Endodermal cell (in vitro differentiated cells): Measurements from ENCODE around the gene ASPG. TPM values are rescaled to one million over a fixed set of nuclear protein-coding genes. Genes with fewer than 3 reads are reported as not detected.

ENCODE experiments used
- DNase-seq: peaks from one replicate; pipeline ENCODE4 v3.0.0-alpha.2; 2017
- H3K27ac ChIP-seq: 2 replicates; pipeline ENCODE4 v1.5.1; 2013; ENCODE audit warnings: mild to moderate bottlenecking, low read depth, low read length, moderate library complexity
- H3K27me3 ChIP-seq: 2 replicates; pipeline ENCODE4 v1.6.1; 2013; ENCODE audit warnings: mild to moderate bottlenecking, low read length, moderate library complexity; ENCODE audit not compliant: insufficient read depth, control insufficient read depth, poor library complexity, severe bottlenecking
- H3K36me3 ChIP-seq: 2 replicates; pipeline ENCODE4 v1.7.0; 2013; ENCODE audit warnings: mild to moderate bottlenecking, low read length, moderate library complexity; ENCODE audit not compliant: control insufficient read depth, insufficient read depth
- H3K4me1 ChIP-seq: one replicate; pipeline ENCODE4 v1.7.0; 2013; ENCODE audit warnings: low read length; ENCODE audit not compliant: control insufficient read depth, insufficient read depth
- H3K4me3 ChIP-seq: 2 replicates; pipeline ENCODE4 v1.5.1; 2013; ENCODE audit warnings: mild to moderate bottlenecking, low read length, moderate library complexity
- H3K9ac ChIP-seq: 2 replicates; pipeline ENCODE4 v1.6.1; 2013; ENCODE audit warnings: mild to moderate bottlenecking, low read length, moderate library complexity; ENCODE audit not compliant: poor library complexity, severe bottlenecking; ENCODE audit errors: extremely low read depth
- H3K9me3 ChIP-seq: 2 replicates; pipeline ENCODE4 v1.6.1; 2013; ENCODE audit warnings: mild to moderate bottlenecking, low read length, moderate library complexity; ENCODE audit not compliant: control insufficient read depth
- H3K27ac Mint-ChIP-seq: 2 replicates; pipeline ENCODE4 v1.8.0; 2020; ENCODE audit warnings: mixed read lengths
- H3K27me3 Mint-ChIP-seq: 2 replicates; pipeline ENCODE4 v1.8.0; 2021; ENCODE audit warnings: mild to moderate bottlenecking, mixed read lengths; ENCODE audit not compliant: insufficient read depth
- H3K36me3 Mint-ChIP-seq: 2 replicates; pipeline ENCODE4 v1.8.0; 2020; ENCODE audit warnings: low read depth, mixed read lengths
- H3K4me1 Mint-ChIP-seq: 2 replicates; pipeline ENCODE4 v1.8.0; 2020; ENCODE audit warnings: mixed read lengths
- H3K4me3 Mint-ChIP-seq: 2 replicates; pipeline ENCODE4 v1.8.0; 2020; ENCODE audit warnings: mild to moderate bottlenecking, moderate library complexity, mixed read lengths
- H3K9me3 Mint-ChIP-seq: 2 replicates; pipeline ENCODE4 v1.8.0; 2020; ENCODE audit warnings: mild to moderate bottlenecking, mixed read lengths
- WGBS, 2 experiments: methylation state at CpG; one replicate each; pipeline versions ENCODE4 v1.1.5 to v1.1.7; 2013; ENCODE audit warnings: missing lambda C conversion rate in 2 of 2, mixed read lengths in 1 of 2; ENCODE audit not compliant: insufficient coverage in 1 of 2, insufficient read length in 1 of 2; 5-methylcytosine and 5-hydroxymethylcytosine counted together
- total RNA-seq, 2 donors: library from RNA; stranded (reverse); fragmentation: NEBNext Ultra II Directional in 1 of 2; extraction: Animal tissue kit (Norgen Biotek cat#: 25700) in 1 of 2; gene quantifications; 2 replicates in 1 of 2; 3 replicates in 1 of 2; pipeline ENCODE4 v1.2.1, GENCODE V29; 2021
- TF ChIP-seq, protein P1 (sequence below): fragments of 200-600 bp; sonication (generic); conservative IDR thresholded peaks from 2 replicates; pipeline ENCODE4 v1.5.0; 2021; ENCODE audit warnings: antibody characterized with exemption, mild to moderate bottlenecking

Gene ASPG
- total RNA-seq, 2 donors from 2014 or later, result 0.71 to 1.4 TPM

DNA sequence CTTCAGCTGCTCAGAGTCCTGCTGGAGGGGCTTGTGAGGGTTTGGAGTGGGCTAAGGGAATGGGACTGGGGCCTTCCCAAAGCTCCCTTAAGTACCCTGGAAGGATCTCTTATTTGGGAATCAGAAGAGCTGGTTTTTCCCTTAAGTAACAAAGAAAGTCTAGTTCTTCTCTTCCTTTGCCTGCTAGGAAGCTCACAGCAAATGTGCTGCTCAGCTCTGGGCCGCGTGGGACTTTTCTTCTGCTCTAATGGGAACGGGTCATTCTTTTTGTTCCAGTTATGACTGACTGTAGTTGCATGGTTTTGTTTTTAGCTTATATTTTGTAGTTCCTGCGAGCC, 58.9 kb downstream of the ASPG start:
- no peaks in the 10 kb centered on the region for H3K9me3 Mint-ChIP-seq

DNA sequence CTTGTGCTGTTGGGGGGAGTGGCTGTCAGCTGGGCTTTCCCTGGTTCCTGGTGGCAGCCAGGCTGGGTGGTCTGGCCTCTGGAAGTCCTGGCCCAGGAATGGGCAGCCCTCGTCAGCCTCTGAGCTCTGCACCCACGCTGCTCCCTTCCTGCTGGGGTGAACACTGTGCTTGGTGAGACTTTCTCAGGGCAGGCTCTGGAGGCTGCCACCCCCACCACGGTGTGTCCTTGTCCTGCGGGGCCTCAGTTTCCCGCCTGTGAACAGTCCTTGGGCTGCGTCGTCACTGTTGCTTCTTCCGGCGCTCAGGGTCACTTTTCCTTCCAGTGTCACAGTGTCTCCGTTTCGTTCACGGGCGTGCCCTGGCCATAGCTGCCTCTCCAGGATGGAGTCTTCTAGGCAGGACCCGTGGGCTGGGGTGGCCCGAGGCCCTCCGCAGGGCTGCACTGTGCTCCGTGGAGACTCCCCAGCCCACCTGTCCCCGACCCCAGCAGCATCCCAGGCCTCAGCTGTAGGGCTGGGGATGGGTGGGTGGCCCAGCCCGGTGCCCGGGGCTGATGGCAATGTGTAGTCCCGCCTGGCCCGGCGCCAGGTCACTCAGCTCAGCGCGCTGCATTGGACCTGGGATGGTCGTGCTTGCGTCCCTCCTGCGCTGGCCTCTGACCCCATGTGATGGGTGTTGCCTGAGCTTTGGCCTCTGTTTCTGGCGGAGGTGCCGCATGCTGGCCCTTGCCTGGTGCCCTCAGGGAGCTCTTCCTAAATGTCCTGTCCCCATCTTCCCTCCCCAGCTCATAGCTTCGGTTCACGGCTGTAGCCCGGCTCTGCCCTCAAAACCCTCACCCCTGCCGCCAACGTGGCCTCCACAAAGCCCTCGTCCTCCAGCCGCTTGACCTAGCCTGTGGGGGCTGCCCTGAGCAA, 59.7 kb downstream of the ASPG start:
- peak; percentile 40 for DNase-seq

More for the DNA sequence above, 58.9 kb downstream of the ASPG start:
- no peaks in the 10 kb centered on the region for H3K27me3 Mint-ChIP-seq
- peaks cover 32% of the 10 kb centered on the region for H3K4me1 Mint-ChIP-seq
- Histone ChIP-seq H3K27ac (no peak overlapping the region), H3K36me3 (peaks cover 4% of the 10 kb centered on the region), H3K9me3 (no peaks in the 10 kb centered on the region), H3K27me3 (no peaks in the 10 kb centered on the region), H3K4me3 (no peak overlapping the region), H3K9ac (no peak overlapping the region), H3K4me1 (peaks cover 7% of the 10 kb centered on the region)
- H3K27ac Mint-ChIP-seq, result no peak overlapping the region
- no peak overlapping the region for H3K4me3 Mint-ChIP-seq
- H3K36me3 Mint-ChIP-seq, result peaks cover 9% of the 10 kb centered on the region
- peak; percentile 29 for DNase-seq
- TF ChIP-seq, protein P1, sequence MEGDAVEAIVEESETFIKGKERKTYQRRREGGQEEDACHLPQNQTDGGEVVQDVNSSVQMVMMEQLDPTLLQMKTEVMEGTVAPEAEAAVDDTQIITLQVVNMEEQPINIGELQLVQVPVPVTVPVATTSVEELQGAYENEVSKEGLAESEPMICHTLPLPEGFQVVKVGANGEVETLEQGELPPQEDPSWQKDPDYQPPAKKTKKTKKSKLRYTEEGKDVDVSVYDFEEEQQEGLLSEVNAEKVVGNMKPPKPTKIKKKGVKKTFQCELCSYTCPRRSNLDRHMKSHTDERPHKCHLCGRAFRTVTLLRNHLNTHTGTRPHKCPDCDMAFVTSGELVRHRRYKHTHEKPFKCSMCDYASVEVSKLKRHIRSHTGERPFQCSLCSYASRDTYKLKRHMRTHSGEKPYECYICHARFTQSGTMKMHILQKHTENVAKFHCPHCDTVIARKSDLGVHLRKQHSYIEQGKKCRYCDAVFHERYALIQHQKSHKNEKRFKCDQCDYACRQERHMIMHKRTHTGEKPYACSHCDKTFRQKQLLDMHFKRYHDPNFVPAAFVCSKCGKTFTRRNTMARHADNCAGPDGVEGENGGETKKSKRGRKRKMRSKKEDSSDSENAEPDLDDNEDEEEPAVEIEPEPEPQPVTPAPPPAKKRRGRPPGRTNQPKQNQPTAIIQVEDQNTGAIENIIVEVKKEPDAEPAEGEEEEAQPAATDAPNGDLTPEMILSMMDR, result no peak
- 88 to 96% methylated on average over 4 of the region's 4 CpGs for WGBS, 2 experiments

DNA sequence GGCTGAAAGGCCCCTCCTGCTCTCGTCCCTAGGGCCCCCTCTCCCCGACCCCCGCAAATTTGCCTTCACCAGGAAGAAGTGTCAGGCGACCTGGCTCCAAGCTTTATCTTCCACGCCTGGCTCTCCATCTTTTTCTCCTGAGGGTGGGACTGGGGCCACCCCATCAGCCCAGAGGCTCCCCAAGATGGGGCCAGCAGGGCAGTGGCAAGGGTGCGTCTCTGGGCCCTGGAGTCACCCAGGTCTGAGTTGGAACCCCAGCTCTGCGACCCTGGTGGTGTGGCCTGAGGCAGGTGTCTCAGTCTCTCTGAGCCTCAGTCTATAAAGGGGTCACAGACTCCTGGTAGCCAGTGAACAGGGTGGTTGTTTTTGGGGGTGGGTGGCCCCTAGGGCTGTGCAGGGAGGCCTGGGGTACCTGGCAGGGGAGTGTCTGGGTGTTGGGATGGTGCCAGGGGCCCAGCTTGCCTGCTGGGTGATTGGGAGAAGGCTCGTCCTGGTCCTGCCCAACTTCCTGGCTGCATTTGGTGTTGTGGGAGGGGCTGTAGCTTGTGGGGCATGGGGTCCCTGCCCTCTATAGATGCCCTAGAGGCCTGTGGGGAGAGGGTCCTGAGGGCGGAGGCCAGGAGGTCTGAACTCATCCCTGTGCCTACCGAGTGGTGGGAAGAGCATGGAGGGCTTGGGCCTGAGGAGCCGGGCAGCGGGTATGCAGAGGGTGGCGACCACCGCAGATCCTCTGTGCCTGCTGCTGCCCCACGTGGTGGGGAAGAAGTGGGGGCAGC, 60.5 kb downstream of the ASPG start:
- H3K4me3 ChIP-seq, result no peak overlapping the region
- peak overlapping the region; percentile 35 for H3K27ac Mint-ChIP-seq
- H3K9ac ChIP-seq, result no peak overlapping the region
- 91 to 94% methylated on average over 8 to 15 of the region's 15 CpGs for WGBS, 2 experiments
- H3K4me3 Mint-ChIP-seq, result no peak overlapping the region
- H3K9me3 Mint-ChIP-seq, result no peaks in the 10 kb centered on the region
- no peaks in the 10 kb centered on the region for H3K27me3 ChIP-seq
- peaks cover 7% of the 10 kb centered on the region for H3K4me1 ChIP-seq
- peaks cover 9% of the 10 kb centered on the region for H3K36me3 Mint-ChIP-seq
- peaks cover 25% of the 10 kb centered on the region for H3K4me1 Mint-ChIP-seq
- TF ChIP-seq, protein P1, result no peak
- no peaks in the 10 kb centered on the region for H3K9me3 ChIP-seq
- peak; percentile 39 for DNase-seq
- no peaks in the 10 kb centered on the region for H3K27me3 Mint-ChIP-seq
- H3K27ac ChIP-seq, result no peak overlapping the region
- H3K36me3 ChIP-seq, result peaks cover 4% of the 10 kb centered on the region

More for the DNA sequence above, 59.7 kb downstream of the ASPG start:
- Mint-ChIP-seq H3K27me3 (no peaks in the 10 kb centered on the region), H3K4me3 (no peak overlapping the region), H3K36me3 (peaks cover 9% of the 10 kb centered on the region), H3K27ac (peak overlapping the region; percentile 35), H3K4me1 (peaks cover 30% of the 10 kb centered on the region), H3K9me3 (no peaks in the 10 kb centered on the region)
- Histone ChIP-seq H3K4me3 (no peak overlapping the region), H3K36me3 (peaks cover 4% of the 10 kb centered on the region), H3K27ac (no peak overlapping the region), H3K4me1 (peaks cover 8% of the 10 kb centered on the region), H3K9ac (no peak overlapping the region), H3K27me3 (no peaks in the 10 kb centered on the region), H3K9me3 (no peaks in the 10 kb centered on the region)
- TF ChIP-seq, protein P1, result no peak
- WGBS, 2 experiments, result 93% methylated on average over 31 to 37 of the region's 37 CpGs
